HEK293 (cell line): ENCODE measurements around the gene ZNF143.

Experiments
- GLIS2 ChIP-seq: fragments of 450-650 bp; formaldehyde crosslinking; IDR thresholded peaks from 2 replicates; pipeline ENCODE4 v1.5.1; 2016; ENCODE audit warnings: missing biosample characterization, missing genetic modification characterization
- HIC1 ChIP-seq: fragments of 450-650 bp; formaldehyde crosslinking; IDR thresholded peaks from 2 replicates; pipeline ENCODE4 v1.5.1; 2016; ENCODE audit warnings: missing biosample characterization, missing genetic modification characterization
- HOXD13 ChIP-seq: sonication (generic); formaldehyde crosslinking; IDR thresholded peaks from 2 replicates; pipeline ENCODE4 v1.8.0; 2022; ENCODE audit warnings: missing genetic modification reagents, borderline replicate concordance
- INSM2 ChIP-seq: fragments of 450-650 bp; formaldehyde crosslinking; IDR thresholded peaks from 2 replicates; pipeline ENCODE4 v1.5.1; 2016; ENCODE audit warnings: missing biosample characterization, missing genetic modification characterization
- OSR2 ChIP-seq: fragments of 450-650 bp; formaldehyde crosslinking; IDR thresholded peaks from 2 replicates; pipeline ENCODE4 v1.5.1; 2016; ENCODE audit warnings: missing biosample characterization, missing genetic modification characterization
- OVOL3 ChIP-seq: fragments of 450-650 bp; formaldehyde crosslinking; IDR thresholded peaks from 2 replicates; pipeline ENCODE4 v1.5.1; 2016; ENCODE audit warnings: missing biosample characterization, missing genetic modification characterization
- PATZ1 ChIP-seq: fragments of 450-650 bp; formaldehyde crosslinking; IDR thresholded peaks from 2 replicates; pipeline ENCODE4 v1.5.1; 2016; ENCODE audit warnings: missing biosample characterization, missing genetic modification characterization
- TCF7L2 ChIP-seq: IDR thresholded peaks from 2 replicates; pipeline ENCODE4 v1.6.1; 2011; ENCODE audit warnings: low read depth, mild to moderate bottlenecking, inconsistent platforms, low read length, moderate library complexity, borderline replicate concordance
- ZBTB44 ChIP-seq: fragments of 450-650 bp; IDR thresholded peaks from 2 replicates; pipeline ENCODE4 v1.5.1; 2018; ENCODE audit warnings: missing biosample characterization, mild to moderate bottlenecking, missing genetic modification characterization
- ZBTB8A ChIP-seq: fragments of 450-650 bp; formaldehyde crosslinking; IDR thresholded peaks from 2 replicates; pipeline ENCODE4 v1.5.1; 2016; ENCODE audit warnings: missing biosample characterization, missing genetic modification characterization
- ZNF311 ChIP-seq: fragments of 450-650 bp; formaldehyde crosslinking; IDR thresholded peaks from 2 replicates; pipeline ENCODE4 v1.5.1; 2017; ENCODE audit warnings: missing biosample characterization, missing genetic modification characterization, borderline replicate concordance
- ZNF449 ChIP-seq: fragments of 450-650 bp; formaldehyde crosslinking; IDR thresholded peaks from 2 replicates; pipeline ENCODE4 v1.5.1; 2017; ENCODE audit warnings: missing biosample characterization, mild to moderate bottlenecking, missing genetic modification characterization, moderate library complexity
- ZNF48 ChIP-seq: fragments of 450-650 bp; formaldehyde crosslinking; IDR thresholded peaks from 2 replicates; pipeline ENCODE4 v1.5.1; 2016; ENCODE audit warnings: missing biosample characterization, missing genetic modification characterization
- ZNF514 ChIP-seq: fragments of 450-650 bp; formaldehyde crosslinking; IDR thresholded peaks from 2 replicates; pipeline ENCODE4 v1.5.1; 2016; ENCODE audit warnings: missing biosample characterization, missing genetic modification characterization
- ZNF518A ChIP-seq: fragments of 450-650 bp; formaldehyde crosslinking; conservative IDR thresholded peaks from 2 replicates; pipeline ENCODE4 v1.5.1; 2016; ENCODE audit warnings: low read depth, missing biosample characterization, missing genetic modification characterization
- ZNF561 ChIP-seq: fragments of 450-650 bp; IDR thresholded peaks from 2 replicates; pipeline ENCODE4 v1.5.1; 2018; ENCODE audit warnings: missing biosample characterization, missing genetic modification characterization, borderline replicate concordance
- ZNF580 ChIP-seq: fragments of 450-650 bp; formaldehyde crosslinking; IDR thresholded peaks from 2 replicates; pipeline ENCODE4 v1.5.1; 2016; ENCODE audit warnings: missing biosample characterization, missing genetic modification characterization
- ZNF624 ChIP-seq: fragments of 450-650 bp; formaldehyde crosslinking; IDR thresholded peaks from 2 replicates; pipeline ENCODE4 v1.5.1; 2017; ENCODE audit warnings: missing biosample characterization, missing genetic modification characterization
- ZNF707 ChIP-seq: fragments of 450-650 bp; formaldehyde crosslinking; IDR thresholded peaks from 2 replicates; pipeline ENCODE4 v1.5.1; 2016; ENCODE audit warnings: missing biosample characterization, missing genetic modification characterization
- ZNF791 ChIP-seq: fragments of 450-650 bp; formaldehyde crosslinking; IDR thresholded peaks from 2 replicates; pipeline ENCODE4 v1.5.1; 2016; ENCODE audit warnings: missing biosample characterization, missing genetic modification characterization
- ZNF837 ChIP-seq: fragments of 450-650 bp; formaldehyde crosslinking; IDR thresholded peaks from 2 replicates; pipeline ENCODE4 v1.5.1; 2016; ENCODE audit warnings: missing biosample characterization, missing genetic modification characterization
- ZSCAN18 ChIP-seq: fragments of 450-650 bp; formaldehyde crosslinking; IDR thresholded peaks from 2 replicates; pipeline ENCODE4 v1.5.1; 2016; ENCODE audit warnings: missing biosample characterization, missing genetic modification characterization

ZNF143 gene

GRCh38 chr11:9565822-9566560 lies 105.2 kb downstream of the ZNF143 start (continued):
- TF ChIP-seq ZBTB8A (0 out of 2 replicates have a peak, but pooled peaks have one; percentile 20), ZNF514 (no peak), TCF7L2 (0 out of 2 replicates have a peak, but pooled peaks have one; percentile 15), OSR2 (tag by site-specific recombination) (peak; percentile 84), ZNF707 (tag by site-specific recombination) (no peak), INSM2 (tag by site-specific recombination) (peak; percentile 98), ZNF837 (tag by site-specific recombination) (no peak), ZNF311 (tag by site-specific recombination) (no peak), OVOL3 (peak; percentile 76; the same call in 1 of the 2 replicates), ZNF561 (tag by site-specific recombination) (0 out of 2 replicates have a peak, but pooled peaks have one; percentile 41), ZBTB44 (0 out of 2 replicates have a peak, but pooled peaks have one; percentile 6), PATZ1 (peak; percentile 84), HOXD13 (CRISPR knock-in tag) (no peak), ZNF48 (no peak), ZNF518A (tag by site-specific recombination) (peak; percentile 63), HIC1 (tag by site-specific recombination) (peak; percentile 94), ZSCAN18 (tag by site-specific recombination) (no peak), ZNF449 (tag by site-specific recombination) (peak; percentile 47; the same call in 1 of the 2 replicates), ZNF791 (tag by site-specific recombination) (no peak), GLIS2 (tag by site-specific recombination) (peak; percentile 81), ZNF580 (tag by site-specific recombination) (peak; percentile 93), ZNF624 (tag by site-specific recombination) (no peak)
